CD4-positive, alpha-beta T cell (primary cell): ENCODE measurements around the gene AMMECR1L. TPM values are rescaled to one million over a fixed set of nuclear protein-coding genes. Genes with fewer than 3 reads are reported as not detected.

ENCODE experiments used
- ATAC-seq: fragments of 200-7000 bp; cut with Tn5 transposase; one replicate; pipeline ENCODE4 v1.10.0; 2022; ENCODE audit warnings: mild to moderate bottlenecking; ENCODE audit not compliant: poor library complexity
- CTCF ChIA-PET: fragments of 350-600 bp; sonication (Branson Sonifier 250); formaldehyde crosslinking; loops from one replicate; lab custom pipeline; 2021; ENCODE audit warnings: antibody characterized with exemption, inconsistent platforms; lab: Charles Lee
- POLR2A ChIA-PET: fragments of 350-600 bp; sonication (Branson Sonifier 250); formaldehyde crosslinking; loops from one replicate; lab custom pipeline; 2021; ENCODE audit warnings: antibody characterized with exemption, inconsistent platforms; lab: Charles Lee
- DNase-seq, 14 experiments: peaks; one replicate each; pipeline ENCODE4 v3.0.0-alpha.2; 2013 to 2020; ENCODE audit warnings: mixed read lengths in 2 of 14
- H3K27ac ChIP-seq, 2 donors: one replicate each; pipeline versions ENCODE4 v1.5.1 to v1.7.0; 2013; ENCODE audit warnings: low read length in 2 of 2, low read depth in 1 of 2, mild to moderate bottlenecking in 1 of 2
- H3K27me3 ChIP-seq, 2 experiments: 1 replicate in 1 of 2; 2 replicates in 1 of 2; pipeline versions ENCODE4 v1.6.1 to v1.7.0; 2013; ENCODE audit warnings: low read length in 2 of 2, control low read depth in 1 of 2, mild to moderate bottlenecking in 1 of 2, moderate library complexity in 1 of 2; ENCODE audit not compliant: insufficient read depth in 2 of 2, control insufficient read depth in 1 of 2
- H3K36me3 ChIP-seq: one replicate; pipeline ENCODE4 v1.6.1; 2013; ENCODE audit warnings: low read length, control low read depth; ENCODE audit not compliant: insufficient read depth
- H3K4me1 ChIP-seq: one replicate; pipeline ENCODE4 v1.6.1; 2013; ENCODE audit warnings: low read length, control low read depth; ENCODE audit not compliant: insufficient read depth
- H3K4me3 ChIP-seq: one replicate; pipeline ENCODE4 v1.5.1; 2013; ENCODE audit warnings: mild to moderate bottlenecking, low read length, moderate library complexity
- H3K9me3 ChIP-seq, 2 experiments: 1 replicate in 1 of 2; 2 replicates in 1 of 2; pipeline versions ENCODE4 v1.6.1 to v1.7.0; 2013; ENCODE audit warnings: low read length in 2 of 2, mild to moderate bottlenecking in 2 of 2, control low read depth in 1 of 2, moderate library complexity in 1 of 2; ENCODE audit not compliant: control insufficient read depth in 1 of 2, insufficient read depth in 1 of 2
- H3K27ac Mint-ChIP-seq: one replicate; pipeline ENCODE4 v1.8.0; 2020; ENCODE audit warnings: mixed read lengths
- H3K27me3 Mint-ChIP-seq: one replicate; pipeline ENCODE4 v1.8.0; 2021; ENCODE audit warnings: mixed read lengths
- H3K36me3 Mint-ChIP-seq: one replicate; pipeline ENCODE4 v1.8.0; 2021; ENCODE audit warnings: low read depth, mixed read lengths
- H3K4me1 Mint-ChIP-seq: one replicate; pipeline ENCODE4 v1.8.0; 2021; ENCODE audit warnings: low read depth, mixed read lengths
- H3K4me3 Mint-ChIP-seq: one replicate; pipeline ENCODE4 v1.8.0; 2020; ENCODE audit warnings: mild to moderate bottlenecking, mixed read lengths
- H3K9me3 Mint-ChIP-seq: one replicate; pipeline ENCODE4 v1.8.0; 2020; ENCODE audit warnings: mixed read lengths
- CTCF ChIP-seq: fragments of 200-600 bp; IDR thresholded peaks from one replicate; pipeline ENCODE4 v1.8.0; 2022; ENCODE audit warnings: antibody characterized with exemption, mild to moderate bottlenecking
- intact Hi-C, 2 experiments: fragments of 100-400 bp; cut with DNase I in 1 of 2; cut with micrococcal nuclease in 1 of 2; formaldehyde crosslinking; loops; one replicate each; pipeline versions ENCODE4 v1.15.1 to v1.9.0; 2023 to 2025; cut with DNase I, micrococcal nuclease
- total RNA-seq, 174 experiments: library from RNA in 2 of 174; stranded (reverse) in 2 of 174; gene quantifications; one replicate each; pipeline ENCODE4 v1.2.3 and lab custom pipeline; 2021 to 2026

Gene AMMECR1L
- total RNA-seq, 2 experiments from 2014 or later, result 9.6 to 10.1 TPM

GRCh38 chr2:127820080-127820668, 65.6 kb downstream of the AMMECR1L start:
- POLR2A ChIA-PET, result interaction anchor here (1.5 kb wide), 1 partner anchor 9 kb away, joined by 4 read pairs; the partner anchor contains the start of gene WDR33
- Histone ChIP-seq H3K4me1 (no peaks in the 10 kb centered on the region), H3K27ac (no peak overlapping the region), H3K9me3 (peaks cover 10 to 15% of the 10 kb centered on the region in 2 experiments), H3K36me3 (no peaks in the 10 kb centered on the region), H3K4me3 (no peak overlapping the region), H3K27me3 (peaks cover 0 to 4% of the 10 kb centered on the region in 2 experiments)
- CTCF ChIA-PET, result no interaction called here
- H3K36me3 Mint-ChIP-seq, result no peaks in the 10 kb centered on the region
- H3K4me3 Mint-ChIP-seq, result no peak overlapping the region
- H3K27me3 Mint-ChIP-seq, result peaks cover 16% of the 10 kb centered on the region
- H3K27ac Mint-ChIP-seq, result no peak overlapping the region
- ATAC-seq (no peak), DNase-seq (no peak)
- H3K4me1 Mint-ChIP-seq, result no peaks in the 10 kb centered on the region
- intact Hi-C loops, result no loop called here
- peaks cover 3% of the 10 kb centered on the region for H3K9me3 Mint-ChIP-seq
- TF ChIP-seq CTCF, result no peak

GRCh38 chr2:127818794-127819425, 66.8 kb downstream of the AMMECR1L start:
- ATAC-seq (no peak), DNase-seq (no peak)
- no peaks in the 10 kb centered on the region for H3K4me1 Mint-ChIP-seq
- intact Hi-C loops, result loop anchor here in 1 of 2 experiments (5.0 kb wide), 1 partner anchor 203 kb away; no protein-coding TSS in a partner anchor
- Histone ChIP-seq H3K27me3 (peaks cover 0 to 4% of the 10 kb centered on the region in 2 experiments), H3K27ac (no peak overlapping the region), H3K9me3 (peaks cover 10 to 15% of the 10 kb centered on the region in 2 experiments), H3K4me1 (no peaks in the 10 kb centered on the region), H3K36me3 (no peaks in the 10 kb centered on the region), H3K4me3 (no peak overlapping the region)
- no peak overlapping the region for H3K27ac Mint-ChIP-seq
- CTCF ChIA-PET, result no interaction called here
- no peak for TF ChIP-seq CTCF
- peaks cover 16% of the 10 kb centered on the region for H3K27me3 Mint-ChIP-seq
- peaks cover 3% of the 10 kb centered on the region for H3K9me3 Mint-ChIP-seq
- H3K36me3 Mint-ChIP-seq, result no peaks in the 10 kb centered on the region
- no peak overlapping the region for H3K4me3 Mint-ChIP-seq
- POLR2A ChIA-PET, result no interaction called here

- intact Hi-C loops, result loop anchor here in 1 of 2 experiments (5.0 kb wide), 1 partner anchor 204 kb away; no protein-coding TSS in a partner anchor
- POLR2A ChIA-PET, result no interaction called here
- H3K4me3 Mint-ChIP-seq, result no peak overlapping the region
Observed at GRCh38 chr2:127818241-127818640, 67.5 kb downstream of the AMMECR1L start.

More at GRCh38 chr2:127818241-127818640, 67.5 kb downstream of the AMMECR1L start:
- Mint-ChIP-seq H3K4me1 (no peaks in the 10 kb centered on the region), H3K36me3 (no peaks in the 10 kb centered on the region), H3K27ac (no peak overlapping the region), H3K27me3 (peaks cover 16% of the 10 kb centered on the region), H3K9me3 (peaks cover 3% of the 10 kb centered on the region)
- no peak for DNase-seq
- Histone ChIP-seq H3K9me3 (peaks cover 10 to 15% of the 10 kb centered on the region in 2 experiments), H3K27me3 (peaks cover 0 to 4% of the 10 kb centered on the region in 2 experiments), H3K4me1 (no peaks in the 10 kb centered on the region), H3K36me3 (no peaks in the 10 kb centered on the region), H3K27ac (no peak overlapping the region), H3K4me3 (no peak overlapping the region)
- CTCF ChIA-PET, result no interaction called here
- ATAC-seq, result no peak
- no peak for TF ChIP-seq CTCF
